ENCODE results near the gene SRRT.
"Not testable (repeated sequence)": the region's sequence is repeated elsewhere in the genome, so short reads cannot be mapped to it uniquely, and the experiment has no call there.

SRRT gene

DNA sequence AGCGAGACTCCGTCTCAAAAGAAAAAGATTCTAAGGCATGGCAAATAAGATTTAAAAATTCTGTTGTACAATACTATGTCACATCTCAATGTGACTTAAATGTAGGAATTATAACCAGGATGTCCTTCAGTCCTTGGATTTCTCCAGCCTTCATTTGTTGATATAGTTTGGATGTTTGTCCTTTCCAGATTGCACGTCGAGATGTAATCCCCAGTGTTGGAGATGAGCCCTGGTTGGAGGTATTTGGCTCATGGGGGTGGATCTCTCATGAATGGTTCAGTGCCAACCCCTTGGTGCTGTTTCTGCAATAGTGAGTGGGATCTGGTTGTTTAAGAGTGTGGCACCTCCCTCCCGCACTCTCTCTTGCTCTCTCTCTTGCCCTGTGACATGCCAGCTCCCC lies 33.6 kb downstream of the SRRT start:
- H4K20me1 ChIP-seq (ENCODE audit: insufficient read depth, low read length): no peaks in the 10 kb centered on the region

DNA sequence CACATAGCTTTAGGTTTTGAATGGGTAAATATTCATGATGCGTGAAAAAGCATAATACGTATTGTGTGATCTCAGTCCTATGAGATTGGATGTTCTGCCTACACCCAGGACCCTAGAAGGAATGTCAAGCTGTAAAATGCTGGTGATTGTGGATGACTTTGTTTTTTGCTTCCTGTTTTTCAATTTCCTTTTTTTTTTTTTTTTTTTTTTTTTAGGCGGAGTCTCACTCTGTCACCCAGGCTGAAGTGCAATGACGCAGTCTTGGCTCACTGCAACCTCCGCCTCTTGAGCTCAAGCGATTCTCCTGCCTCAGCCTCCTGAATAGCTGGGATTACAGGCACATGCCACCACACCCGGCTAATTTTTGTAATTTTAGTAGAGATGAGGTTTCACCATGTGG lies 35.5 kb downstream of the SRRT start:
- H3K4me3 ChIP-seq (ENCODE audit: low read length); H3K4me1 ChIP-seq (ENCODE audit: low read length); H3K36me3 ChIP-seq (replicated peaks; ENCODE audit: low read depth, low read length); H2AFZ ChIP-seq (ENCODE audit: low read depth, low read length); H3K9ac ChIP-seq (ENCODE audit: low read length); H4K20me1 ChIP-seq (ENCODE audit: insufficient read depth, low read length); H3K27ac ChIP-seq (ENCODE audit: low read length); H3K79me2 ChIP-seq (ENCODE audit: low read length); H3K27me3 ChIP-seq (ENCODE audit: low read depth, low read length); H3K4me2 ChIP-seq (ENCODE audit: low read length); H3K9me3 ChIP-seq (ENCODE audit: insufficient read depth, low read length): not testable (repeated sequence)

More for the DNA sequence above, 33.6 kb downstream of the SRRT start:
- Histone ChIP-seq H3K27me3 (ENCODE audit: low read depth, low read length) (no peaks in the 10 kb centered on the region), H3K27ac (ENCODE audit: low read length) (no peak overlapping the region), H3K36me3 (replicated peaks; ENCODE audit: low read depth, low read length) (no peaks in the 10 kb centered on the region), H3K9ac (ENCODE audit: low read length) (no peak overlapping the region), H2AFZ (ENCODE audit: low read depth, low read length) (no peak overlapping the region), H3K4me3 (ENCODE audit: low read length) (no peak overlapping the region), H3K4me2 (ENCODE audit: low read length) (no peak overlapping the region), H3K4me1 (ENCODE audit: low read length) (no peaks in the 10 kb centered on the region), H3K9me3 (ENCODE audit: insufficient read depth, low read length) (no peaks in the 10 kb centered on the region), H3K79me2 (ENCODE audit: low read length) (no peaks in the 10 kb centered on the region)
- TF ChIP-seq, protein P1, sequence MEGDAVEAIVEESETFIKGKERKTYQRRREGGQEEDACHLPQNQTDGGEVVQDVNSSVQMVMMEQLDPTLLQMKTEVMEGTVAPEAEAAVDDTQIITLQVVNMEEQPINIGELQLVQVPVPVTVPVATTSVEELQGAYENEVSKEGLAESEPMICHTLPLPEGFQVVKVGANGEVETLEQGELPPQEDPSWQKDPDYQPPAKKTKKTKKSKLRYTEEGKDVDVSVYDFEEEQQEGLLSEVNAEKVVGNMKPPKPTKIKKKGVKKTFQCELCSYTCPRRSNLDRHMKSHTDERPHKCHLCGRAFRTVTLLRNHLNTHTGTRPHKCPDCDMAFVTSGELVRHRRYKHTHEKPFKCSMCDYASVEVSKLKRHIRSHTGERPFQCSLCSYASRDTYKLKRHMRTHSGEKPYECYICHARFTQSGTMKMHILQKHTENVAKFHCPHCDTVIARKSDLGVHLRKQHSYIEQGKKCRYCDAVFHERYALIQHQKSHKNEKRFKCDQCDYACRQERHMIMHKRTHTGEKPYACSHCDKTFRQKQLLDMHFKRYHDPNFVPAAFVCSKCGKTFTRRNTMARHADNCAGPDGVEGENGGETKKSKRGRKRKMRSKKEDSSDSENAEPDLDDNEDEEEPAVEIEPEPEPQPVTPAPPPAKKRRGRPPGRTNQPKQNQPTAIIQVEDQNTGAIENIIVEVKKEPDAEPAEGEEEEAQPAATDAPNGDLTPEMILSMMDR (IDR thresholded peaks at IDR 0.05; ENCODE audit: low read depth, low read length): no peak
- TF ChIP-seq EZH2phosphoT487 (IDR thresholded peaks at IDR 0.05; ENCODE audit: low read depth): no peak

DNA sequence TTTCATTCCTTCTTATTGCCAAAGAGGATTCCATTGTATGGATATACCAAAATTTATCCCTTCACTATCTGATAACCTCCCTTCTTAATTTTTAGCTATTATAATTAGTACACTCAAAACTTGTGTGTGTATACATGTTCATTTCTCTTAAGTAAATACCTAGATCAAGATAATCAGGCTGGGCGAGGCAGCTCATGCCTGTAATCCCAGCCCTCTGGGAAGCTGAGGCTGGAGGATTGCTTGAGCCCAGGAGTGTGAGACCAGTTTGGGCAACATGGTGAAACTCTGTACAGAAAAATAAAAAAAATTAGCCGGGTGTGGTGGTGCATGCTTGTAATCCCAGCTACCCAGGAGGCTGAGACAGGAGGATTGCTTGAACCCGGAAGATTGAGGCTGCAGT lies 36.6 kb downstream of the SRRT start:
- H3K9me3 ChIP-seq (ENCODE audit: insufficient read depth, low read length): no peaks in the 10 kb centered on the region
- no peak overlapping the region for H2AFZ ChIP-seq (ENCODE audit: low read depth, low read length)
- no peaks in the 10 kb centered on the region for H3K27me3 ChIP-seq (ENCODE audit: low read depth, low read length)
- TF ChIP-seq EZH2phosphoT487 (IDR thresholded peaks at IDR 0.05; ENCODE audit: low read depth): no peak
- TF ChIP-seq, protein P1 (IDR thresholded peaks at IDR 0.05; ENCODE audit: low read depth, low read length): no peak
- no peak overlapping the region for H3K4me2 ChIP-seq (ENCODE audit: low read length)
- H3K4me3 ChIP-seq (ENCODE audit: low read length): no peak overlapping the region
- no peak overlapping the region for H3K9ac ChIP-seq (ENCODE audit: low read length)
- no peaks in the 10 kb centered on the region for H4K20me1 ChIP-seq (ENCODE audit: insufficient read depth, low read length)
- H3K36me3 ChIP-seq (replicated peaks; ENCODE audit: low read depth, low read length): no peaks in the 10 kb centered on the region
- no peaks in the 10 kb centered on the region for H3K79me2 ChIP-seq (ENCODE audit: low read length)
- H3K4me1 ChIP-seq (ENCODE audit: low read length): peaks cover 4% of the 10 kb centered on the region
- H3K27ac ChIP-seq (ENCODE audit: low read length): no peak overlapping the region

DNA sequence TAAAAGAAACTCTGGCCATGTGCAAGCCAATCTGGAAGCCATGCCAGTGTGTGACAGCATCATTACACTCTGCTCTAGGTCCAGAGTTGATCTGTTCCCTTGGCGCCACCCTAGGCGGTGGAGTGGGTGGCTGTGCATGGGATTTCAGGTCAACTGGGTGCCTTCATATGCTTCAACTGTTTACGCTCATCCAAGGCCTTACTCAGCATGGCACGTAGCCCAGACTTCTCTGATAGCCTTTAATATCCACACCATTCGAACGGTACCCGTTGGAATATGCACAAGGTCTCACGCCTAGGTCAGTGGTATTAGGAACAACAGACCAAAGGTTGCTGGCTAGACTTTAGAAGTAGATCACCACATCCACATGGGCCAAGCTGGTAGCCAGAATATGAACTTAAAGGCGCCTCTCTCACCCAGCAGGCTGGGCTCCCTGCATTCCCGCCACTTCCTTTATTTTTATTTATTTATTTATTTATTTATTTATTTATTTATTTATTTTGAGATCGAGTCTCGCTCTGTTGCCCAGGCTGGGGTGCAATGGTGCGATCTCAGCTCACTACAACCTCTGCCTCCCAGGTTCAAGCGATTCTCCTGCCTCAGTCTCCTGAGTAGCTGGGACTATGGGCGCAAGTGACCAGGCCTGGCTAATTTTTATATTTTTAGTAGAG lies 39.4 kb downstream of the SRRT start:
- Histone ChIP-seq H3K36me3 (replicated peaks; ENCODE audit: low read depth, low read length) (no peaks in the 10 kb centered on the region), H3K4me1 (ENCODE audit: low read length) (peaks cover 8% of the 10 kb centered on the region), H4K20me1 (ENCODE audit: insufficient read depth, low read length) (no peaks in the 10 kb centered on the region), H3K4me2 (ENCODE audit: low read length) (no peak overlapping the region), H3K27ac (ENCODE audit: low read length) (no peak overlapping the region), H3K9ac (ENCODE audit: low read length) (no peak overlapping the region), H3K27me3 (ENCODE audit: low read depth, low read length) (no peaks in the 10 kb centered on the region), H3K79me2 (ENCODE audit: low read length) (no peaks in the 10 kb centered on the region), H3K9me3 (ENCODE audit: insufficient read depth, low read length) (no peaks in the 10 kb centered on the region), H2AFZ (ENCODE audit: low read depth, low read length) (no peak overlapping the region), H3K4me3 (ENCODE audit: low read length) (no peak overlapping the region)
- no peak for TF ChIP-seq EZH2phosphoT487 (IDR thresholded peaks at IDR 0.05; ENCODE audit: low read depth)

DNA sequence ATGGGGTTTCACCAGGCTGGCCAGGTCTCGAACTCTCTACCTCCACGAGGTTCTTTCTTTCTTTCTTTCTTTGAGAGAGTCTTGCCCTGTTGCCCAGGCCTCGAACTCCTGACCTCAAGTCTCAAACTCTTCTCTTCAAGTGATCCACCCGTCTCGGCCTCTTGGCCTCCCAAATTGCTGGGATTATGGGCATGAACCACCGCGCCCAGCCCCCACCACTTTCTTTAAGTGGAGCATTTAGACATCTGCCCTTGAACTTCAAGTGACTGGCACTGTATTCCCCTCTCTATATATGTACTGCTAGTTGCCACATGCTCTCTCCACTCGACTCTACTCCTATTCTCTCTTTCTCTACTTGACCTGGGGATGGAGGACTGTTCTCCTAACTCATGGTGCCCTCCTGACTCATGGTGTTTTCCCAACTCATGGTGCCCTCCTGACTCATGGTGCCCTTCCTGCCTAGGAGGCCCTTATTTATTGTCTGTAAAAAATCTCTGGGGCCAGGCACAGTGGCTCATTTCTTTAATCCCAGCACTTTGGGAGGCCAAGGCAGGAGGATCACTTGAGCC lies 40.1 kb downstream of the SRRT start:
- H3K4me3 ChIP-seq (ENCODE audit: low read length): no peak overlapping the region
- peaks cover 8% of the 10 kb centered on the region for H3K4me1 ChIP-seq (ENCODE audit: low read length)
- no peaks in the 10 kb centered on the region for H3K79me2 ChIP-seq (ENCODE audit: low read length)
- no peak overlapping the region for H3K27ac ChIP-seq (ENCODE audit: low read length)
- TF ChIP-seq, protein P1 (IDR thresholded peaks at IDR 0.05; ENCODE audit: low read depth, low read length): no peak
- TF ChIP-seq EZH2phosphoT487 (IDR thresholded peaks at IDR 0.05; ENCODE audit: low read depth): no peak
- no peaks in the 10 kb centered on the region for H4K20me1 ChIP-seq (ENCODE audit: insufficient read depth, low read length)
- H3K9me3 ChIP-seq (ENCODE audit: insufficient read depth, low read length): no peaks in the 10 kb centered on the region
- no peak overlapping the region for H3K9ac ChIP-seq (ENCODE audit: low read length)
- H3K4me2 ChIP-seq (ENCODE audit: low read length): no peak overlapping the region
- no peak overlapping the region for H2AFZ ChIP-seq (ENCODE audit: low read depth, low read length)
- H3K27me3 ChIP-seq (ENCODE audit: low read depth, low read length): no peaks in the 10 kb centered on the region
- H3K36me3 ChIP-seq (replicated peaks; ENCODE audit: low read depth, low read length): no peaks in the 10 kb centered on the region

DNA sequence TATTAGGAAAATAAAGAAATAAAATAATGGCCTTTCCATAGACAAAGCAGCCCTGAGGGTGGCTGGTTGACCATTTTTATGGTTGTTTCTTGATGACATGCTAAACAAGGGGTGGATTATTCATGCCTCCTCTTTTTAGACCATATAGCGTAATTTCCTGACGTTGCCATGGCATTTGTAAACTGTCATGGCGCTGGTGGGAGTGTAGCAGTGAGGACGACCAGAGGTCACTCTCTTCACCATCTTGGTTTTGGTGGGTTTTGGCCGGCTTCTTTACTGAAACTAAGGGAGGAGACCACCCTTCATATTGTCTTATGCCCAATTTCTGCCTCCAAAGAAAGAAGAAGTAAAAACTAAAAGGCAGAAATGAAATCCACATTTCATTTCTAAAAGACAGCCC lies 44.4 kb downstream of the SRRT start:
- not testable (repeated sequence) for H3K4me2 ChIP-seq (ENCODE audit: low read length); H3K79me2 ChIP-seq (ENCODE audit: low read length); H3K36me3 ChIP-seq (replicated peaks; ENCODE audit: low read depth, low read length); H3K4me1 ChIP-seq (ENCODE audit: low read length); H3K9ac ChIP-seq (ENCODE audit: low read length); H3K27me3 ChIP-seq (ENCODE audit: low read depth, low read length); H3K27ac ChIP-seq (ENCODE audit: low read length); H3K9me3 ChIP-seq (ENCODE audit: insufficient read depth, low read length); H3K4me3 ChIP-seq (ENCODE audit: low read length); H4K20me1 ChIP-seq (ENCODE audit: insufficient read depth, low read length); H2AFZ ChIP-seq (ENCODE audit: low read depth, low read length)

DNA sequence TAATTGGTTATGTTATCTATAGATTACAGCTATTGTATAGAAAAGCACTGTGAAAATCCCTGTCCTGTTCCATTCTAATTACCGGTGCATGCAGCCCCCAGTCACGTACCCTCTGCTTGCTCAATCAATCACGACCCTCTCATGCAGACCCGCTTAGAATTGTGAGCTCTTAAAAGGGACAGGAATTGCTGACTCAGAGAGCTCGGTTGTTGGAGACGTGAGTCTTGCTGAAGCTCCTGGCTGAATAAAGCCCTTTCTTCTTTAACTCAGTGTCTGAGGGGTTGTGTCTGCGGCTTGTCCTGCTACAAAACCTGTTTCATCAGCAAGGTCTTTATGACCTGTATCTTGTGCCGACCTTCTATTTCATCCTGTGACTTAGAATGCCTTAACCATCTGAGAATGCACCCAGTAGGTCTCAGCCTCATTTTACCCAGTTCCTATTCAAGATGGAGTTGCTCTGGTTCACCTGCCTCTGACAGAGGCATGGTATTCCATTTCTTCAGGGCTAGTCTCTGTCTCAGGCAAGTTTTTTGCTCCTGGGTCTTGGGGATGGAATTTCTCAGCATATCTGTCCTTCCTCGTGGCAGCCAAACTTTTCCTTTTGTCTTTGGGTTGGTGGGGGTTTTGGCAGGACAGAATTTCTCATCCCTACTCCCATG lies 45.0 kb downstream of the SRRT start:
- H2AFZ ChIP-seq (ENCODE audit: low read depth, low read length): not testable (repeated sequence)

More for the DNA sequence above, 45.0 kb downstream of the SRRT start:
- not testable (repeated sequence) for H3K4me1 ChIP-seq (ENCODE audit: low read length); H3K4me2 ChIP-seq (ENCODE audit: low read length); H3K79me2 ChIP-seq (ENCODE audit: low read length); H3K4me3 ChIP-seq (ENCODE audit: low read length); H3K27me3 ChIP-seq (ENCODE audit: low read depth, low read length); H3K27ac ChIP-seq (ENCODE audit: low read length); H4K20me1 ChIP-seq (ENCODE audit: insufficient read depth, low read length); H3K9ac ChIP-seq (ENCODE audit: low read length); H3K9me3 ChIP-seq (ENCODE audit: insufficient read depth, low read length); H3K36me3 ChIP-seq (replicated peaks; ENCODE audit: low read depth, low read length)

Measured in OCI-LY3 (cell line).